ENCODE results near the gene FILIP1L.

FILIP1L gene

GRCh38 chr3:99903869-99904268, 210.4 kb downstream of the FILIP1L start:
- Histone ChIP-seq H3K27ac (ENCODE audit: low read length) (no peak overlapping the region), H3K27me3 (ENCODE audit: control insufficient read depth in 1 of 2, insufficient read depth in 2 of 2, low read length in 2 of 2) (no peaks in the 10 kb centered on the region), H3K9me3 (ENCODE audit: control insufficient read depth in 2 of 2, low read length in 2 of 2) (no peaks in the 10 kb centered on the region), H3K9ac (ENCODE audit: low read length in 2 of 2) (no peak overlapping the region), H3K36me3 (ENCODE audit: control insufficient read depth in 2 of 2, insufficient read depth in 2 of 2, low read length in 2 of 2) (no peaks in the 10 kb centered on the region), H3K4me3 (ENCODE audit: low read length in 2 of 2) (no peak overlapping the region), H3K4me1 (ENCODE audit: control insufficient read depth, insufficient read depth, low read length) (peaks cover 5% of the 10 kb centered on the region)

GRCh38 chr3:99902091-99902490, 212.2 kb downstream of the FILIP1L start:
- H3K36me3 ChIP-seq (ENCODE audit: control insufficient read depth in 2 of 2, insufficient read depth in 2 of 2, low read length in 2 of 2), result no peaks in the 10 kb centered on the region
- H3K9me3 ChIP-seq (ENCODE audit: control insufficient read depth in 2 of 2, low read length in 2 of 2), result no peaks in the 10 kb centered on the region
- no peak overlapping the region for H3K9ac ChIP-seq (ENCODE audit: low read length in 2 of 2)
- H3K4me1 ChIP-seq (ENCODE audit: control insufficient read depth, insufficient read depth, low read length), result peaks cover 5% of the 10 kb centered on the region
- H3K4me3 ChIP-seq (ENCODE audit: low read length in 2 of 2), result no peak overlapping the region
- no peaks in the 10 kb centered on the region for H3K27me3 ChIP-seq (ENCODE audit: control insufficient read depth in 1 of 2, insufficient read depth in 2 of 2, low read length in 2 of 2)
- H3K27ac ChIP-seq (ENCODE audit: low read length), result no peak overlapping the region

GRCh38 chr3:99901200-99901926, 212.9 kb downstream of the FILIP1L start:
- H3K4me3 ChIP-seq (ENCODE audit: low read length in 2 of 2), result peak overlapping the region in 1 of 2 donors; percentile 3
- no peak overlapping the region for H3K9ac ChIP-seq (ENCODE audit: low read length in 2 of 2)
- peaks cover 5% of the 10 kb centered on the region for H3K4me1 ChIP-seq (ENCODE audit: control insufficient read depth, insufficient read depth, low read length)
- no peaks in the 10 kb centered on the region for H3K36me3 ChIP-seq (ENCODE audit: control insufficient read depth in 2 of 2, insufficient read depth in 2 of 2, low read length in 2 of 2)
- H3K27ac ChIP-seq (ENCODE audit: low read length), result no peak overlapping the region
- H3K27me3 ChIP-seq (ENCODE audit: control insufficient read depth in 1 of 2, insufficient read depth in 2 of 2, low read length in 2 of 2), result no peaks in the 10 kb centered on the region
- no peaks in the 10 kb centered on the region for H3K9me3 ChIP-seq (ENCODE audit: control insufficient read depth in 2 of 2, low read length in 2 of 2)

GRCh38 chr3:99900248-99900647, 214.1 kb downstream of the FILIP1L start:
- no peaks in the 10 kb centered on the region for H3K36me3 ChIP-seq (ENCODE audit: control insufficient read depth in 2 of 2, insufficient read depth in 2 of 2, low read length in 2 of 2)
- no peaks in the 10 kb centered on the region for H3K27me3 ChIP-seq (ENCODE audit: control insufficient read depth in 1 of 2, insufficient read depth in 2 of 2, low read length in 2 of 2)
- H3K4me1 ChIP-seq (ENCODE audit: control insufficient read depth, insufficient read depth, low read length), result peaks cover 5% of the 10 kb centered on the region
- no peak overlapping the region for H3K9ac ChIP-seq (ENCODE audit: low read length in 2 of 2)
- no peaks in the 10 kb centered on the region for H3K9me3 ChIP-seq (ENCODE audit: control insufficient read depth in 2 of 2, low read length in 2 of 2)
- no peak overlapping the region for H3K4me3 ChIP-seq (ENCODE audit: low read length in 2 of 2)
- no peak overlapping the region for H3K27ac ChIP-seq (ENCODE audit: low read length)

- no peak overlapping the region for H3K9ac ChIP-seq (ENCODE audit: low read length in 2 of 2)
- H3K27me3 ChIP-seq (ENCODE audit: control insufficient read depth in 1 of 2, insufficient read depth in 2 of 2, low read length in 2 of 2), result no peaks in the 10 kb centered on the region
- H3K4me1 ChIP-seq (ENCODE audit: control insufficient read depth, insufficient read depth, low read length), result peaks cover 5% of the 10 kb centered on the region
- no peak overlapping the region for H3K4me3 ChIP-seq (ENCODE audit: low read length in 2 of 2)
- no peaks in the 10 kb centered on the region for H3K9me3 ChIP-seq (ENCODE audit: control insufficient read depth in 2 of 2, low read length in 2 of 2)
- no peaks in the 10 kb centered on the region for H3K36me3 ChIP-seq (ENCODE audit: control insufficient read depth in 2 of 2, insufficient read depth in 2 of 2, low read length in 2 of 2)
- no peak overlapping the region for H3K27ac ChIP-seq (ENCODE audit: low read length)
These were observed 214.7 kb downstream of the FILIP1L start for GRCh38 chr3:99899603-99900002.

- Histone ChIP-seq H3K27ac (ENCODE audit: low read length) (no peak overlapping the region), H3K27me3 (ENCODE audit: control insufficient read depth in 1 of 2, insufficient read depth in 2 of 2, low read length in 2 of 2) (no peaks in the 10 kb centered on the region), H3K4me3 (ENCODE audit: low read length in 2 of 2) (no peak overlapping the region)
These were observed 217.8 kb downstream of the FILIP1L start for GRCh38 chr3:99896482-99896881.

GRCh38 chr3:99895703-99896441, 218.4 kb downstream of the FILIP1L start:
- no peaks in the 10 kb centered on the region for H3K36me3 ChIP-seq (ENCODE audit: control insufficient read depth in 2 of 2, insufficient read depth in 2 of 2, low read length in 2 of 2)
- H3K4me3 ChIP-seq (ENCODE audit: low read length in 2 of 2), result no peak overlapping the region
- H3K9me3 ChIP-seq (ENCODE audit: control insufficient read depth in 2 of 2, low read length in 2 of 2), result no peaks in the 10 kb centered on the region
- peaks cover 4% of the 10 kb centered on the region for H3K4me1 ChIP-seq (ENCODE audit: control insufficient read depth, insufficient read depth, low read length)
- no peak overlapping the region for H3K9ac ChIP-seq (ENCODE audit: low read length in 2 of 2)
- H3K27ac ChIP-seq (ENCODE audit: low read length), result no peak overlapping the region
- H3K27me3 ChIP-seq (ENCODE audit: control insufficient read depth in 1 of 2, insufficient read depth in 2 of 2, low read length in 2 of 2), result no peaks in the 10 kb centered on the region

More at GRCh38 chr3:99896482-99896881, 217.8 kb downstream of the FILIP1L start:
- Histone ChIP-seq H3K36me3 (ENCODE audit: control insufficient read depth in 2 of 2, insufficient read depth in 2 of 2, low read length in 2 of 2) (no peaks in the 10 kb centered on the region), H3K9me3 (ENCODE audit: control insufficient read depth in 2 of 2, low read length in 2 of 2) (no peaks in the 10 kb centered on the region), H3K9ac (ENCODE audit: low read length in 2 of 2) (no peak overlapping the region), H3K4me1 (ENCODE audit: control insufficient read depth, insufficient read depth, low read length) (peaks cover 5% of the 10 kb centered on the region)

- Histone ChIP-seq H3K4me1 (ENCODE audit: control insufficient read depth, insufficient read depth, low read length) (no peaks in the 10 kb centered on the region), H3K27me3 (ENCODE audit: control insufficient read depth in 1 of 2, insufficient read depth in 2 of 2, low read length in 2 of 2) (no peaks in the 10 kb centered on the region), H3K9ac (ENCODE audit: low read length in 2 of 2) (no peak overlapping the region), H3K4me3 (ENCODE audit: low read length in 2 of 2) (no peak overlapping the region), H3K9me3 (ENCODE audit: control insufficient read depth in 2 of 2, low read length in 2 of 2) (no peaks in the 10 kb centered on the region), H3K27ac (ENCODE audit: low read length) (no peak overlapping the region), H3K36me3 (ENCODE audit: control insufficient read depth in 2 of 2, insufficient read depth in 2 of 2, low read length in 2 of 2) (no peaks in the 10 kb centered on the region)
These were observed 219.1 kb downstream of the FILIP1L start for GRCh38 chr3:99895131-99895696.

- Histone ChIP-seq H3K4me3 (ENCODE audit: low read length in 2 of 2) (no peak overlapping the region), H3K9ac (ENCODE audit: low read length in 2 of 2) (no peak overlapping the region), H3K27ac (ENCODE audit: low read length) (no peak overlapping the region), H3K27me3 (ENCODE audit: control insufficient read depth in 1 of 2, insufficient read depth in 2 of 2, low read length in 2 of 2) (no peaks in the 10 kb centered on the region), H3K36me3 (ENCODE audit: control insufficient read depth in 2 of 2, insufficient read depth in 2 of 2, low read length in 2 of 2) (no peaks in the 10 kb centered on the region), H3K9me3 (ENCODE audit: control insufficient read depth in 2 of 2, low read length in 2 of 2) (no peaks in the 10 kb centered on the region), H3K4me1 (ENCODE audit: control insufficient read depth, insufficient read depth, low read length) (no peaks in the 10 kb centered on the region)
These were observed 222.0 kb downstream of the FILIP1L start for GRCh38 chr3:99892332-99892731.

- H3K4me3 ChIP-seq (ENCODE audit: low read length in 2 of 2), result no peak overlapping the region
- H3K27ac ChIP-seq (ENCODE audit: low read length), result no peak overlapping the region
- H3K36me3 ChIP-seq (ENCODE audit: control insufficient read depth in 2 of 2, insufficient read depth in 2 of 2, low read length in 2 of 2), result no peaks in the 10 kb centered on the region
- no peaks in the 10 kb centered on the region for H3K4me1 ChIP-seq (ENCODE audit: control insufficient read depth, insufficient read depth, low read length)
- H3K9ac ChIP-seq (ENCODE audit: low read length in 2 of 2), result no peak overlapping the region
- H3K27me3 ChIP-seq (ENCODE audit: control insufficient read depth in 1 of 2, insufficient read depth in 2 of 2, low read length in 2 of 2), result no peaks in the 10 kb centered on the region
- H3K9me3 ChIP-seq (ENCODE audit: control insufficient read depth in 2 of 2, low read length in 2 of 2), result no peaks in the 10 kb centered on the region
These were observed 222.6 kb downstream of the FILIP1L start for GRCh38 chr3:99891610-99892285.
